Mucosa of rectum (tissue), 2 donors: ENCODE results near the gene MAML1.

Experiments used
- H3K27ac ChIP-seq, 2 donors: one replicate each; pipeline ENCODE4 v1.7.0; 2013; ENCODE audit warnings: inconsistent platforms in 2 of 2, low read depth in 2 of 2, low read length in 2 of 2
- H3K27me3 ChIP-seq, 2 donors: one replicate each; pipeline ENCODE4 v1.7.0; 2013; ENCODE audit warnings: low read length in 2 of 2; ENCODE audit not compliant: control insufficient read depth in 2 of 2, insufficient read depth in 2 of 2
- H3K36me3 ChIP-seq, 2 donors: one replicate each; pipeline ENCODE4 v1.7.0; 2013; ENCODE audit warnings: low read length in 2 of 2; ENCODE audit not compliant: control insufficient read depth in 2 of 2, insufficient read depth in 2 of 2
- H3K4me1 ChIP-seq, 2 donors: one replicate each; pipeline ENCODE4 v1.7.0; 2013; ENCODE audit warnings: low read length in 2 of 2, mild to moderate bottlenecking in 1 of 2; ENCODE audit not compliant: control insufficient read depth in 2 of 2, insufficient read depth in 2 of 2
- H3K4me3 ChIP-seq, 2 donors: one replicate each; pipeline ENCODE4 v1.7.0; 2013; ENCODE audit warnings: low read length in 2 of 2
- H3K9ac ChIP-seq, 2 donors: one replicate each; pipeline ENCODE4 v1.7.0; 2013; ENCODE audit warnings: low read length in 2 of 2, low read depth in 1 of 2, mild to moderate bottlenecking in 1 of 2
- H3K9me3 ChIP-seq, 2 donors: one replicate each; pipeline ENCODE4 v1.7.0; 2013; ENCODE audit warnings: low read length in 2 of 2; ENCODE audit not compliant: control insufficient read depth in 2 of 2
- donor health status: healthy.
- donor health status: Normal muscosa, but diverticular disease.

Gene MAML1

DNA sequence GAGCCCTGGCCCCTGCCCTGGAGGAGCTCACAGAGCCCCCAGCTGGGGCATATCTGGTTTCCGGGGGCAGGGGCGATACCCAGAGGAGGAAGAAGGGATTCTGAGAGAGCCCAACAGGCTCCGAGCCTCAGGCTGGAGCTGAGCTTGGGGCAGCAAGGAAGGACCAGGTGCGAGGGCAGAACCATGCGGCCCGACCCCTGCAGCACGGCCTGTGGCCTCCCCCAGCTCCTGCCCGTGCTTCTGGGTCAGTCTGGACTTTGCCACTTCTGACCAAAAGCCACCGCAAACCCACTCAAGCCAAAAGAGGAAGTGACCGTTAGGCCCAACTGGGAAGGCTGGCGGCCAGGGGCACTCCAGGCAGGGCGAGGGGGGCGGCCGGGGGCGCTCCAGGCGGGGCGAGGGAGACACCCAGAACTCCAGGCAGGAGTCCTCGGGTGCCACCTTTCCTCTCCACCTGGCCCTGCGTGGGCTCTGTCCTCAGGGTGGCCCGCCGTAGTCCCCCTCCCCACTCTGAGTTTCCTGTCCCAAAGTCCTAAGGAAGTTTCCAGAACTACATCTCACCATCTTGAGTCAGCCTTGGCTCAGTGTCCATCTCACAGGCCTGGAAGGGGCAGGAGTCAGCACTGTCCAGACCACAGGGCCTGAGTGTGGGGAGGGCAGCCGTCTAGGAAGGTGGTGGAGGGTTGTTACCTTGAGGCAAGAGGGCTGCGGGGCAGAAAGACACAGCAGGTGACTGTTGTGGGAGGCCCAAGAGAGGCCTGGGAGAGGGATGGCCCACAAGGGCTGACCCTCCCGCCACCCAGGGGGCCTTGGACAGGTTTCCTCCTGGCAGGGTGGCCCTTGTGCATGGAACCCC is 60.2 kb downstream of the MAML1 start:
- Histone ChIP-seq H3K27me3 (no peaks in the 10 kb centered on the region), H3K4me3 (no peak overlapping the region), H3K27ac (peak overlapping the region; percentile 60 to 71), H3K36me3 (peaks cover 6 to 9% of the 10 kb centered on the region in 2 donors), H3K9ac (no peak overlapping the region), H3K9me3 (no peaks in the 10 kb centered on the region), H3K4me1 (peaks cover 21 to 31% of the 10 kb centered on the region in 2 donors)

DNA sequence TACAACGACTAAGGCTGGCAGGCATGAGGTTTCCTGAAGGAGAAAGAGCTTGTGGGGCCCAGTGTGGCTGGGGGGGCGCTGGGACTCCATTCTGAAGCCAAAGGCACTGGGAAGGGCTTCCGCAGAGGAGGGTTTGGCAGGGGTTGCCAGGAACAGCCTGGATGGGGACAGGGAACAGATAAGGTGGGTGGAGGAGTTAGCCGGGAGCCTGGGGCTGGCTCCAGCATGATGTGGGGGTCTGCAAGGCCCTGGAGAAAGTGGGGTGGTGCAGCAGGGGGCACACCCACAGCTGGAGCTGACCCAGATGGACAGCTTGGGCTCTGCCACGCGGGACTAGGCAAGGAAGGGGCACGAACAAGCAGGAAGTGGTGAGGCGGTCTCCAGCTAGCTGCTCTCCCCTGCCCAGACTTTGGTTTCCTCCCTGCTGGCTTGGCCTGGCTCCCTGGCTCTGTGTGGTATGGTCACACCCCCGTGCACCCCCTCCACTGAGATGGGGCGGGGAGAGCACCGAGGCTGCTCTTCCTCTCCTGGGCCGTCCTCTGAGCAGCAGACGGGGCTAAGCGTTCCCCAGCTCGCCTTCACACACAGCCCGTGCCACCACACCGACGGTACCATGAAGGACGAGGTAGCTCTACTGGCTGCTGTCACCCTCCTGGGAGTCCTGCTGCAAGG is 61.0 kb downstream of the MAML1 start, which contains the start of gene LTC4S:
Gene LTC4S (plus strand): TSS at position 519 of the 672 bp plus-strand sequence. CDS start 95 bp downstream, at position 614.
- Histone ChIP-seq H3K4me1 (peaks cover 21 to 31% of the 10 kb centered on the region in 2 donors), H3K9me3 (no peaks in the 10 kb centered on the region), H3K36me3 (peaks cover 14 to 16% of the 10 kb centered on the region in 2 donors), H3K9ac (peak within 1 kb of the TSS in 1 of 2 donors; percentile 34), H3K27ac (peak within 1 kb of the TSS; percentile 60 to 71), H3K4me3 (peak within 1 kb of the TSS; percentile 12 to 65), H3K27me3 (no peaks in the 10 kb centered on the region)

DNA sequence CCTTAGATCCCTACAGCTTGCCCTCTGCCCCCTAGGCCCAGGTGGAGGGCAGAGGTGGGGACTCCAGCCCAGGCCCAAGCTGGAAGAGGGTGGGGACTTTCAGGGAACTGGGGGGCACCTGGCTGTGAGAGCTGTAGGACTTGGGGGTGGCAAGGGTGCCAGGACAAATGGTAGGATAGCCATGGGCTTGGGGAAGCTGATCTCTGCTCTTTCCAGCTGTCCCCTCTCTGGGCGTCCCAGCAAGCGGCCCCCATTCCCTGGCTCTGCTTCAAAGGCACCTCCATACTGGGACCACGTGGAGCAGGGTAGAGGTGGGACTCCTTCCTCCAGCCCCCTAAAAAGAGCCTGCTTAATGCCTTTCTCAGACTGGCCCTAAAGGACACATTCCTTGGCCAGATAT is 61.5 kb downstream of the MAML1 start:
- peak overlapping the region in 1 of 2 donors; percentile 37 for H3K4me3 ChIP-seq

DNA sequence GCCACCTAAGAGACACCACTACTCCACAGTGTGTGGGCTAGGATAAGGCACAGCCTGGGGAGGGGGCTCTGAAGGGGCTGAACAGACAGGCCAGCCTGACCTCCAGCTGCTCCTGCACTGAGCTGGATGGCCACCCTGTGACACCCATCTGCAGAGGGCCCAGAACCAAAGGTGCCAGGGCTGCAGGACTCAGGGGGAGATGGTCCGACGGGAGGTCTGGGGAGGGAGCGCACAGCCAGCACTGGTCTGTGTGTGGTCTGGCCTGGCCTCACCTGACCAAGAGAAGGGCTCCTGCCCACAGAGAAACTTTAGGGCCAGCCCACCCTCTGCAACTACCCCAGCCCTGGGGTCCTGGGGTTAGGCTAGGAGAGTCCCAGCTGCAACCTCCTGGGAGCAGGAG is 62.0 kb downstream of the MAML1 start:
- H3K27me3 ChIP-seq = no peaks in the 10 kb centered on the region
- H3K4me3 ChIP-seq = peak overlapping the region in 1 of 2 donors; percentile 65
- H3K9ac ChIP-seq = no peak overlapping the region
- H3K27ac ChIP-seq = no peak overlapping the region
- peaks cover 23 to 25% of the 10 kb centered on the region in 2 donors for H3K36me3 ChIP-seq
- peaks cover 21 to 31% of the 10 kb centered on the region in 2 donors for H3K4me1 ChIP-seq
- no peaks in the 10 kb centered on the region for H3K9me3 ChIP-seq

More for the DNA sequence above, 61.5 kb downstream of the MAML1 start:
- Histone ChIP-seq H3K36me3 (peaks cover 19 to 21% of the 10 kb centered on the region in 2 donors), H3K27ac (peak overlapping the region in 1 of 2 donors; percentile 46), H3K9me3 (no peaks in the 10 kb centered on the region), H3K9ac (peak overlapping the region in 1 of 2 donors; percentile 34), H3K4me1 (peaks cover 21 to 31% of the 10 kb centered on the region in 2 donors), H3K27me3 (no peaks in the 10 kb centered on the region)

DNA sequence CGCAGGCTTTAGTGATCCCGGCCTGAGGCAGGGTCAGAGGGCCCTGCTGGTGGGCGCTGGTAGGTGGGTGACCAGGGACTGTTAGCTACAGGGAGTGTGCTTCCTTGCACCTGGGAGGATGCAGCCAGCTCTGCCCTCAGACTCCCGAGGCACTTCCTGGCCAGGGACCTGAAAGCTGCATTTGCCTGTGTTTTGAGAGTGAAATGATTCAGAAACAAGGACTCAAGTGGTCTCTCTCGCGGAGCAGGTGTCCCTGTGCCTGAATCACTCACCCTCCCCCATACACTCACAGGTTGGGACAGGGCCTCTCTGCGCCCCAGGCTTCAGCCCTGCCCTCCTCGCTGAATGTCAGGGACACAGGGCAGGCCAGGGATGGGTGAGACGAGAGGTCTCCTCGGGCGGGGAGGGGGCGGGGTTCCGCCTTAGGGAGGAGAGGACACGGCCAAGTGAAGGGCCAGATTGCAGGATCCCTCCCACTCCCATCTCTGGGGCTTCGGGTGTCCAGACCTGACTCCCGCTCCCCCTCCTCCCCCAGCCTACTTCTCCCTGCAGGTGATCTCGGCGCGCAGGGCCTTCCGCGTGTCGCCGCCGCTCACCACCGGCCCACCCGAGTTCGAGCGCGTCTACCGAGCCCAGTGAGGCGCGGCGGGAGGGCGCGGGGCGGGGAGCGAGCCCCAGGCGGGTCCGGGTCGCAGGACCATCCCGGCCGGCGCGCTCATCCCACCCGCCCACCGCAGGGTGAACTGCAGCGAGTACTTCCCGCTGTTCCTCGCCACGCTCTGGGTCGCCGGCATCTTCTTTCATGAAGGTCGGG is 62.6 kb downstream of the MAML1 start:
- Histone ChIP-seq H3K4me1 (peaks cover 21 to 31% of the 10 kb centered on the region in 2 donors), H3K9me3 (no peaks in the 10 kb centered on the region), H3K9ac (peak overlapping the region; percentile 45 to 65), H3K27me3 (no peaks in the 10 kb centered on the region), H3K27ac (peak overlapping the region; percentile 74 to 78), H3K36me3 (peaks cover 30 to 32% of the 10 kb centered on the region in 2 donors), H3K4me3 (peak overlapping the region; percentile 59 to 65)

DNA sequence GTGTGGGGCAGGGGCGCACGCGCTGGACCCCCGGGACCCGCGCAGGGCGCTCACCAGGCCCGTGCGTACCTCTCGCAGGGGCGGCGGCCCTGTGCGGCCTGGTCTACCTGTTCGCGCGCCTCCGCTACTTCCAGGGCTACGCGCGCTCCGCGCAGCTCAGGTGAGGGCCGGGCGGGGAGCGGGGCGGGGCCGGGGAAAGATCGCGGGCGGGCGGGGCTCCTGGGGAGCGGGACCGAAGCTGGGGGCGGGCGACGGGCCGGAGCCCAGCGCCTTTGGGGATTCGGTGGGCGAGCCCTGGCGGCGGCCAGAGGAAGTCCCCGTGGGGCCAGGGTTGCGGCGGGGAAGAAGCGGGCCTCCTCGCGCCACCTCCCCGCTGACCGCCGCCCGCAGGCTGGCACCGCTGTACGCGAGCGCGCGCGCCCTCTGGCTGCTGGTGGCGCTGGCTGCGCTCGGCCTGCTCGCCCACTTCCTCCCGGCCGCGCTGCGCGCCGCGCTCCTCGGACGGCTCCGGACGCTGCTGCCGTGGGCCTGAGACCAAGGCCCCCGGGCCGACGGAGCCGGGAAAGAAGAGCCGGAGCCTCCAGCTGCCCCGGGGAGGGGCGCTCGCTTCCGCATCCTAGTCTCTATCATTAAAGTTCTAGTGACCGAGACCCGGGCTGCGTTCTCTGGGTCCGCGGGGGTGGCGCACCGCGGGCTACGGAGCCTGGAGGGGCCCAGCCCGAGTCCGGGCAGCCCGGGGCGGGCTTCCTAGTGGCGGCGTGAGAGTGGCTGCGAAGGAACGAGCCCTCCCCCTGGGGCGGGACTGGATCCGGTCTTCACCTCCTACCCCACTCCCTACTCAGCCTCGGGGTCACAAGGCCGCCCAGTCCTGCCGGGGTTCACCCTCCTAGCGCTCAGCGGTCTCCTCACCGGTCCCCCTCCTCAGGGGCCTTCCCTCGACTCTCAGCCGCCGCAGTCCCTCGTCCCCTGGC is 63.5 kb downstream of the MAML1 start:
- peak overlapping the region; percentile 74 to 78 for H3K27ac ChIP-seq
- no peaks in the 10 kb centered on the region for H3K27me3 ChIP-seq
- peaks cover 38 to 40% of the 10 kb centered on the region in 2 donors for H3K36me3 ChIP-seq
- no peaks in the 10 kb centered on the region for H3K9me3 ChIP-seq
- peaks cover 21 to 31% of the 10 kb centered on the region in 2 donors for H3K4me1 ChIP-seq
- H3K9ac ChIP-seq = peak overlapping the region; percentile 59 to 65
- peak overlapping the region; percentile 59 to 67 for H3K4me3 ChIP-seq

DNA sequence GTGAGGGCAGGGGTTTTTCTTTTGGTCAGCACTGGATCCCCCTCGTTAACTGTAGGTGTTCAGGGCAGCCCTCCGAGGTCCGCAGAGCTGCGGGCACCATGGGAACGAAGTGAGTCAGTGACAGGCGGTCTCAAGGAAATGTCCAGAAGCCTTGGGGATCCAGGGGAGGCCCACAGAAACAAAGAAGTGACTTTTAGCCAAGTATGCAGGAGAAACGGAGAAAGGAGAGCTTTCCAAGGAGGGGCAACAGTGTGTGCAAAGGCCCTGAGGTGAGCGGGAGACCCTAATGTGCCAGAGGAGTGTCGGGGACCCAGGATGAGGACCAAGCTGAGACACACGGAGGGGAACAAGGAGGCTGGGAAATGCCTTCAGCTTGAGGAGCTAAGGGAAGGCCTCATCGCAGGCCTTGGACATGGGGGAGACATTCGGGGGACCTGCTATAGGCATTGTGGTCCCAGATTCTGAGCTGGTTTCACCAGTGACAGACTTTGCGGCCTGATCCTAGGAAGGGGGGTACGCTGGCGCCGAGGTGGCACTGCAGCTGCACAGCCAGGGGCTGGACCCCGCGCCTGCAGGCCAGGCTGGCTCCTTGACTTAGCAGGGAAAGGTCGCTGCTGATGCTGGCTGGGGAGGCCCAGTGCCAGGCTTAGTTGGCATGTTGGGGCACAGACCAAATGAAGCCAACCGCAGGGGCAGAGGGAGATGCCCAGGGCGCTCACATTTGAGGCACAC is 64.4 kb downstream of the MAML1 start:
- Histone ChIP-seq H3K36me3 (peaks cover 43% of the 10 kb centered on the region in 2 donors), H3K9me3 (no peaks in the 10 kb centered on the region), H3K4me1 (peaks cover 21 to 31% of the 10 kb centered on the region in 2 donors), H3K9ac (peak overlapping the region; percentile 56 to 59), H3K4me3 (peak overlapping the region; percentile 59 to 67), H3K27ac (peak overlapping the region; percentile 74 to 78), H3K27me3 (no peaks in the 10 kb centered on the region)

DNA sequence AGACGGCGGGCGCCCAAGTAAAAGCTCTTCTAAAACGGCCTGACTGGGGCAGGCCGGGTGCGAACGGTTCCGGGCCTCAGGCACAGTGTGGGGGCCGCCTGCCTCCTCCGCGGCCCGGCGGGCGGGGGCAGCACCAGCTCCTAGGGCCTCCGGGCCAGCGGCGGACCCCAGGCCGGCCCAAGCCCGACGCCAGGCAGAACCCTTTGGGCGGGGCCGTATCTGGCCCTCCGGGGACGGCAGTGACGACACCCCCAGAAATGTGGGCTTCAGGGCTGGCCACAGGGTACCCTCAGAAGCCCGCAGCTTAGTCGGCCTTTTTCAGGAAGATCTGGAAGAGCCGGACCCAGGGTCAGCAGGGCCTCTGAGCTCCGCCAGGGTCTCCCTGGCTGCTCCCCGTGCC is 65.1 kb downstream of the MAML1 start:
- H3K27me3 ChIP-seq = no peaks in the 10 kb centered on the region
- no peak overlapping the region for H3K4me3 ChIP-seq
- no peaks in the 10 kb centered on the region for H3K9me3 ChIP-seq
- H3K9ac ChIP-seq = no peak overlapping the region
- peaks cover 44 to 49% of the 10 kb centered on the region in 2 donors for H3K36me3 ChIP-seq
- peaks cover 25 to 30% of the 10 kb centered on the region in 2 donors for H3K4me1 ChIP-seq
- H3K27ac ChIP-seq = no peak overlapping the region
